Fibroblast of lung (primary cell): ENCODE results near the gene MAP1B.

Experiments
- CTCF ChIP-seq, 2 donors: IDR thresholded peaks in 1 of 2; conservative IDR thresholded peaks in 1 of 2; 1 replicate in 1 of 2; 2 replicates in 1 of 2; pipeline ENCODE4 v1.5.1; 2011 to 2012; ENCODE audit warnings: low read length in 2 of 2, control low read depth in 1 of 2, inconsistent platforms in 1 of 2, low read depth in 1 of 2, mild to moderate bottlenecking in 1 of 2
- EZH2 ChIP-seq: IDR thresholded peaks from 2 replicates; pipeline ENCODE4 v1.5.1; 2012; ENCODE audit warnings: low read length, control low read depth, mild to moderate bottlenecking; ENCODE audit errors: missing control alignments

DNA sequence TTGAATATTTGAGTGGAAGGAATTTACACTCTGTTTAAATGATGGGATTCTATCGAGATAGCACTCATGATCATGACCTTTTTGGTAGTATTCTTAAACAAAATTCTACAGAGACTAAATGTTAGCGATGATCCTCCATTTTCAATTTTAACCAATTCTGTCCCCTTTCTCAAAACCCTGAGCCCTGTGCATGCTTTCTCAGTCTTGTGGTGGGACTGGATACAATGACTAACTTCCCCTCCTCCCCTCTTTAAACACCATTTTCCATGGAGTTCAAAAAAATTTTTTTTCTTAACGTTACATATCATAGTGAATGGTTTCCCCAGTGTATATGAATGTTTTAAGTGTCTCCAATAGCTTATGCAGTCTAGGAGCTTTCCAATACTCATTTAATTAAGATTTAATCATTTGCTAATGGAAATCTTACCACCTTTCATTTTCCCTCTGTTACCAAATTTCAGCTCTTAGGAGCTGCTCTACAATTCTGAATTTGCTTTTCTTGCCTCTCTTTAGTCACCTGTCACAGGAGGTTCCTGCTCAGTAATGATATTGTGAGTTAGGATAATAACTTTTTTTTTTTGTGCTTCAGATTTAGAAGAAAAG lies 101.2 kb downstream of the MAP1B start:
- TF ChIP-seq CTCF (conservative IDR thresholded peaks at IDR 0.05 in 1 of 2, IDR thresholded peaks at IDR 0.05 in 1 of 2; ENCODE audit: low read depth in 1 of 2, low read length in 2 of 2) (no peak), EZH2 (no peak)
